ES-I3 (cell line): ENCODE measurements around the gene MYADML2.
"Not testable (repeated sequence)": the region's sequence is repeated elsewhere in the genome, so short reads cannot be mapped to it uniquely, and the experiment has no call there.

ENCODE experiments used
- H3K36me3 ChIP-seq: 2 replicates; pipeline ENCODE4 v1.6.1; 2013; ENCODE audit warnings: mild to moderate bottlenecking, low read length, control low read depth, moderate library complexity; ENCODE audit not compliant: insufficient read depth
- H3K4me1 ChIP-seq: 2 replicates; pipeline ENCODE4 v1.6.1; 2013; ENCODE audit warnings: mild to moderate bottlenecking, control low read depth, low read length; ENCODE audit not compliant: insufficient read depth
- H3K9ac ChIP-seq: 2 replicates; pipeline ENCODE4 v1.6.1; 2013; ENCODE audit warnings: low read depth, mild to moderate bottlenecking, low read length, moderate library complexity
- H3K9me3 ChIP-seq: 2 replicates; pipeline ENCODE4 v1.6.1; 2013; ENCODE audit warnings: mild to moderate bottlenecking, low read length, moderate library complexity; ENCODE audit not compliant: control insufficient read depth, insufficient read depth

Gene MYADML2

DNA sequence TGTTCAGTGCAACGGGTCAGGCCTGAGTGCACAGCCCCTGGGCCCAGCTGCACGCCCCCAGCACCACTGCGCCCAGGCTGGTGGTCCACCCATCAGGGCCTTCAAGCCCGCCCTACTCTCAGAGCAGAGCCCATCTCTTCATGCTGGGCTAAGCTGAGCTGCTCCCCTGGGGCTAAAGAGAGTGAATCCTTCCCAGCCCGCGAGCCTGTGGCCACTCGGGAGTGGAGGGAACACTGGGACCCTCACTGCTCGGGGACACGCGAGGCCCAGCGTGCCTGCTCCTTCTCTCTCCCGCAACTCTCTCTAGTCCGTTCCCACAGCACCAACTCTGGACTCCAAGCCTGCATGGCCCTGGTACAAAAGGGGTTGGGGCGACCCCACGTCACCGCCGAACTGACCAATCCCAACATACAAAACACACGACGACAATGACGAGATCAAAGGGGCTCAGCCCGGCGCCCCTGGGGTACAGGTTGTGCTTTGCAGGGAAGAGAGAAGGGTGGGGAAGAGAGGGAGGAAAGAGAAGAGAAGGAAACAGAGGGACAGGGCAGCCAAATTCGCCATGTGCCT is 25.0 kb downstream of the MYADML2 start:
- Histone ChIP-seq H3K9me3 (no peaks in the 10 kb centered on the region), H3K4me1 (peaks cover 32% of the 10 kb centered on the region), H3K9ac (no peak overlapping the region), H3K36me3 (peaks cover 2% of the 10 kb centered on the region; the same call in 1 of the 2 replicates)

GRCh38 chr17:81921537-81921862 is 25.5 kb downstream of the MYADML2 start:
- Histone ChIP-seq H3K36me3 (peaks cover 2% of the 10 kb centered on the region; the same call in 1 of the 2 replicates), H3K9me3 (no peaks in the 10 kb centered on the region), H3K9ac (no peak overlapping the region), H3K4me1 (peaks cover 37% of the 10 kb centered on the region)

GRCh38 chr17:81920612-81921536 is 26.2 kb downstream of the MYADML2 start:
- Histone ChIP-seq H3K9me3 (no peaks in the 10 kb centered on the region), H3K4me1 (peaks cover 34% of the 10 kb centered on the region), H3K36me3 (peaks cover 2% of the 10 kb centered on the region; the same call in 1 of the 2 replicates), H3K9ac (no peak overlapping the region)

- H3K9me3 ChIP-seq: no peaks in the 10 kb centered on the region
- peaks cover 2% of the 10 kb centered on the region; the same call in 1 of the 2 replicates for H3K36me3 ChIP-seq
- peaks cover 19% of the 10 kb centered on the region for H3K4me1 ChIP-seq
- no peak overlapping the region for H3K9ac ChIP-seq
These were observed 28.0 kb downstream of the MYADML2 start for GRCh38 chr17:81918832-81919545.

DNA sequence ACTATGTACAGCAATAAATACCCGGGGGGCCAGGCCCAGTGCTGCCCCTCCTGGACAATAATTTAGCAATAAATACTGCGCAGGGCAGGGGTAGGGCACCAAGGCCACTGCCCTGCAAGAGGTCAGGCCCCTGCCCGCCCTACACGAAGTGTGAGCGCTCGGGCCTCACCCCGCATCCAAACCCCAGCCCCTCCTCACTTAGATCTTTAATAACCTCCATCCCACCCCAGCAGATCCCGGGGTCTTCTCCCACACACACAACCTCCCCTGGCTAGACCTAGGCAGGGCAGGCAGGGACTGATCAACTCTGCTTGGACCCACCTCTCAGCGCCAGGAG is 28.7 kb downstream of the MYADML2 start:
- not testable (repeated sequence) for H3K9me3 ChIP-seq, H3K36me3 ChIP-seq
- peak overlapping the region; percentile 85; the same call in 1 of the 2 replicates for H3K9ac ChIP-seq
- H3K4me1 ChIP-seq: peaks cover 14% of the 10 kb centered on the region

DNA sequence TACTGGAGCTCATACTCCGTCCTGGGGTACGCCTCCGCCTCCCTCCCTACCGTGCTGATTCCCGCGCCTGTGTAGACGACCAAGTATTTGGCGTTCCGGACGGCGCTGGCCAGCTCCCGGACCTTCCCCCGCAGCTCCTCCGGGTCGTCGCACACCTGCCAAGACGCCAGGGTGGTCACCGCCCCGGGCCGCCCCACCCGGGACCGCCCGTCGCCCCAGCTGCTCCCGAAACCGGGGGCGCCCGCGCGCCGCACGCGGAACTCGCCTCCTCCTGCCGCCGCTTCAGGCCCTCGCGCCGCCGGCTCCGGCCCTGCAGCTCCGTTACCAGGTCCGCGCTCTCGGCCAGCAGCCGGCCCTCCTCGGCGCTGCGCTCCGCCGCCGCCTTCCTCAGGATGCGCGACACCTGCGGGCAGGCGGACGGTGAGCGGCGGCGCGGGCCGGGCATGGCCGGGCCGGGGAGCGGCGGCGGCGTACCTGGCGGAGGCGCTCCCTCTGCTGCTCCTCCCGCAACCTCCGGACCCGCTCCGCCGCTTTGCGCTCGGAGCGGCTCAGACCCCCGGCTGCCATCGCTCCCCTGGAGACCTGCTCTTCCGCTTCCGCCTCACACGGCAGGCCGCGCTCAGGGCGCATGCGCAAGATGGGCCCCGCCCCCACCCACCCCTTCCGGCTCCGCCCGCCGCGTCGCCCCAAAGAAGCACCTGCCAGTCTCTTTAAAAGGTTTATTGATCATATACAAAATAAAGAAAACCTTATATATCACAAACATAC is 29.3 kb downstream of the MYADML2 start, which contains the start of gene SIRT7:
TSS of gene SIRT7 (minus strand) at position 612 of the 768 bp plus-strand sequence. CDS start at position 567, 45 bp downstream.
- peaks cover 12% of the 10 kb centered on the region for H3K4me1 ChIP-seq
- H3K36me3 ChIP-seq: peaks cover 2% of the 10 kb centered on the region; the same call in 1 of the 2 replicates
- no peaks in the 10 kb centered on the region for H3K9me3 ChIP-seq
- peak within 1 kb of the TSS; percentile 85 for H3K9ac ChIP-seq

DNA sequence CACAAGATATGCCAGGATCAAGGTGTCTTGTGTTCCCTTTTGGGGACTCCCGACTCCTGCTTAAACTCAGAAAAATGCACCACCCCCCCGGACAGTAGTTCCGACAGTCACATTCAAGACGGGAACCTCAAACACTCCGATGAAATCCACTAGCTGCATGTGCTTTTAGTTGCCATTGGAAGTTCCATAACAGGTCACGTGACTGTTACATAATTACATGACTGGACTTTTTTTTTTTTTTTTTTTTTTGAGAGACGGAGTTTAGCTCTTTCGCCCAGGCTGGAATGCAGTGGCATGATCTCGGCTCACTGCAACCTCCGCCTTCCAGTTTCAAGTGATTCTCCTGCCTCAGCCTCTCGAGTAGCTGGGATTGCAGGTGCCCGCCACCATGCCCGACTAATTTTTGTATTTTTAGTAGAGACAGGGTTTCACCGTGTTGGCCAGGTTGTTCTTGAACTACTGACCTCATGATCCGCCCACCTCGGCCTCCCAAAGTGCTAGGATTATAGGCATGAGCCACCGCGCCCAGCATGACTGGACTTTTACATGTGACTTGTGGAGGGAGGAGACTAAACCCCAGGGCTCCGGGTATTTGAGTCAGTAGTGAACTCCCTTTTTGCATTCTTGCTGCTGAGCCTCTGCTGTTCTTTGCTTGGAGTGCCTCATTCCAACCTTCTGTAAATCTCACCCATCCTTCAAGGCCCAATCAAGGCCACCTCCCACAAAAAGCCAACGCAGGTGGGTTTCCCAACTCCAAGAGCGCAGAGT is 30.6 kb downstream of the MYADML2 start:
- H3K36me3 ChIP-seq: peaks cover 2% of the 10 kb centered on the region; the same call in 1 of the 2 replicates
- H3K9me3 ChIP-seq: no peaks in the 10 kb centered on the region
- H3K4me1 ChIP-seq: peaks cover 9% of the 10 kb centered on the region
- peak overlapping the region; percentile 85; the same call in 1 of the 2 replicates for H3K9ac ChIP-seq

DNA sequence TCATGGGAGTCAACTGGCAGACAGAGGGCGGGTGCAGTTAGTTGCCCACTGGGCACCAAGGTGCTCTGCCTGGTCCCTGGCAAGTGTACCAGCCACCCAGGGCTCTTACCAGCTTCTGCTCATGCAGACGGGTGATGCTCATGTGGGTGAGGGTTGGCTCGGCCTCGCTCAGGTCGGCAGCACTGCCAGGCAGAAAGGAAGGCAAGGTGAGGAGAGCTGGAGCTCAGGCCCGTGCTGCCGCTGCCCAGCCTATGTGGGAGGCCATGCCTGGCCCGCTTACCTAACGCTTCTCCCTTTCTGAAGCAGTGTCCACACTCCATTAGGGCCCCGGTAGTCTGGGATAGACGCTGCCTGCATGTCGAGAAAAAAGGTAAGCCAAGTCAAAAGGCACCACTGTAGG is 31.7 kb downstream of the MYADML2 start:
- Histone ChIP-seq H3K9me3 (no peaks in the 10 kb centered on the region), H3K36me3 (peaks cover 2% of the 10 kb centered on the region; the same call in 1 of the 2 replicates), H3K9ac (no peak overlapping the region), H3K4me1 (peaks cover 9% of the 10 kb centered on the region)

DNA sequence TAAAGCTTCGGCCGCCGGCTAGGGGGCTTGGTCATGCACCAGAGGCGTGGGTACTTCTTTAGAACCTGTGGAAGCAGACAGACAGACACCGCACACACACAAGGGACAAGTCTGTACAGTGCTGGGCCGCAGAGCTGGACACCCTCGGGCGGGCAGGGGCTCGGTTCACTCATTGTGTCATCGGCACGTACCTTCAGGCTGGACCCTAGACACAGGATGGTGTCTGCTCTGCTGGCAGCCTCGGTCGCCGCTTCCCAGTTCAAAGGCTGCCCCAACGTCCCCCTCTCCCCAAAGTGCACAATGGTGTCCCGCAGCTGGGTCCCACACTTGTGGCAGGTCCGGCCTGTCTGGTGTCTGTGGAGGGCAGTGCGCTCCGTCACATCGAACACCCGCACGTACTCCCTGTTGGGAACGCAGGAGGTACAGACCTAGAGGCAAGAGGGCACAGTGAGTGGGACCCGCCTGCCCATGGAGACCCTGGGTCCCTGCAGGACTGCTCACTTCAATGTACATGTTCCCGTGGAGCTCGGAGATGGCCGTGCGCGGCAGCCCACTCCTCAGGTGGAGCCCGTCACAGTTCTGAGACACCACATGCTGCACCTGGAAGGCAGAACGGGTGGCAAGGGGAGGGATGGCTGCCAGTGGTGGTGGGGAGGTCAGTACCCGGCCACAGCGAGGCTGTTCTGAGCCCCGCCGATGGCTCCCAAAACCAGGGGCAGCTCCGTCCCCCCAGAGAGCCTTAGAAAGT is 32.8 kb downstream of the MYADML2 start:
- Histone ChIP-seq H3K36me3 (no peaks in the 10 kb centered on the region), H3K4me1 (peaks cover 13% of the 10 kb centered on the region), H3K9me3 (no peaks in the 10 kb centered on the region), H3K9ac (no peak overlapping the region)

- no peak overlapping the region for H3K9ac ChIP-seq
- H3K4me1 ChIP-seq: peaks cover 13% of the 10 kb centered on the region
- no peaks in the 10 kb centered on the region for H3K9me3 ChIP-seq
- no peaks in the 10 kb centered on the region for H3K36me3 ChIP-seq
These were observed 33.5 kb downstream of the MYADML2 start for GRCh38 chr17:81913394-81914102.

DNA sequence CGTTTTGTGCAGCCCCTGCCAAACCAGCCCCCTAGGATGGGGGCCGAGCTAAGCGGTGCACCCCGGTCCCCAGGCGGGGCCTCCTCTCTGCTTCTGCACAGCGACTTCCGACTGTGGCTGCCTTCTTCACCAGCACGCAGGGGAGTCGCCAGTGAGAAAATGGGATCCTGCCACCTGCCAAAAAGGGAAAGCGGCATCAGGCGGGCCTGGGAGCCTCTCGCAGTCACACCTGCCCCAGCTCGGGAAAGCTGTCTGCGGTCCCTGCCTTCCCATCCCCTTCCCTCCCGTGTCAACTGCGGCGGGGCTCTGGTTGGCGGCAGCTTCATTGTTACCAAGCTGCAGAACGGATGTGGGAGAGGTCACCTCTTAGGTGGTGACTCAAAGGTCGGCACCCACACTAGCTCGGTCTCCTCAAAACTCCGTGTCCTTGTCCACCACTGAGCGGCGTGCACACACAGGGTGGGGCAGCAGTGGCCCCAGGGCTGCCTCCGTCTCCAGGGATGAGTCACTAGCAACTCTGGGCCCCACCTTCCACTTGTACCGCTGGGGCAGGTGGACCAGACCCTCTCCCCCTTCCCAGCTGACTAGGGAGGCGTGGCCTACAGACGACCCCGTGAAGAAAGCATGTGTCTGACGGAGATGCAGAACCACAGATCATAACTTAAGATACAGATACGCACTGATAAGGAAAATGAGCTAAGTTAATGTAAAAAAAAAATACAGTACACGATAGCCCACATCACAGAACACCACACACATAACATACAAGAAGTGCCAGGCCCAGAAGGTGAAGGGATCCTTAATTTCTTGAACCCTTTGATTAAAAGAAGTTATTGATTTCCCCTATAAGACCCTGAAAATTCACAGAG is 34.4 kb downstream of the MYADML2 start:
- H3K9ac ChIP-seq: no peak overlapping the region
- H3K4me1 ChIP-seq: peaks cover 13% of the 10 kb centered on the region
- no peaks in the 10 kb centered on the region for H3K36me3 ChIP-seq
- no peaks in the 10 kb centered on the region for H3K9me3 ChIP-seq

DNA sequence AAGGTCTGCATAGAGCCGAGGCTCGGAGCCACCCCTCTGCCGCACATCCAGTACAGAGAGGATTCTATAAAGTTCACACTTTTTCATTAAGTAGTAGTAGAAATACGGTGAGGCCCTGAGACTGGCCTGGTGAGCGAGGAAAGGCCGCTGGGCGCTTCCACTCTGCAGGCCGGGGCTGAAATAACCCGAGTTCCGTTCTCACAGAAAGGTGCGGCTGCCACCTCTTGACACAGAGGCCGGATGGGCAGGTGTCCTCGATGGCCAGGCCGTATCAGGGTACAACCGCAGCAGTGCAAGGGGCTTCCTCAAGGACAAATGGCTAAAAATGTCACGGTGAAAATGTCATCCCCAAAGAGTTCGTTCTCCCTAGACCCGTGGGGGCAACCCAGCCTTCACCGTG is 35.1 kb downstream of the MYADML2 start:
- Histone ChIP-seq H3K36me3 (no peaks in the 10 kb centered on the region), H3K9me3 (no peaks in the 10 kb centered on the region), H3K4me1 (peaks cover 9% of the 10 kb centered on the region), H3K9ac (peak overlapping the region; percentile 36; the same call in 1 of the 2 replicates)
